ENCODE data around the gene ENO2. TPM values are rescaled to one million over a fixed set of nuclear protein-coding genes. Genes with fewer than 3 reads are reported as not detected.

Gene ENO2
- total RNA-seq, 4 donors from 2014 or later, result 0.97 to 6.2 (median 1.8) TPM

- no peak overlapping the region for H3K4me3 ChIP-seq
- TF ChIP-seq CTCF (IDR thresholded peaks at IDR 0.05 in 4 of 5, conservative IDR thresholded peaks at IDR 0.05 in 1 of 5) (no peak), POLR2A (IDR thresholded peaks at IDR 0.05) (no peak)
- peaks cover 0 to 16% of the 10 kb centered on the region in 2 donors for H3K36me3 ChIP-seq
- peak overlapping the region; percentile 91 to 97 (median 95) for H3K27ac ChIP-seq
- DNase-seq, result no peak
- ATAC-seq, result no peak
- in situ Hi-C loops (cut with MboI; ENCODE audit: low sequenced_read_pairs in 4 of 4) (loop anchor here in 1 of 4 donors (25.0 kb wide), 1 partner anchor 176 kb away; the partner anchor contains the start of gene C1RL), intact Hi-C loops (cut with DNase I; ENCODE audit: low total_unique reads) (no loop called here)
- H3K9me3 ChIP-seq, result no peaks in the 10 kb centered on the region
- H3K27me3 ChIP-seq, result no peaks in the 10 kb centered on the region
- H3K4me1 ChIP-seq, result peaks cover 28 to 41% of the 10 kb centered on the region in 2 donors
Measured at GRCh38 chr12:6936194-6936635, 21.8 kb downstream of the ENO2 start.

GRCh38 chr12:6936636-6937480, 22.5 kb downstream of the ENO2 start:
- DNase-seq, result no peak
- H3K27me3 ChIP-seq, result no peaks in the 10 kb centered on the region
- no peaks in the 10 kb centered on the region for H3K9me3 ChIP-seq
- H3K4me1 ChIP-seq, result peaks cover 28 to 41% of the 10 kb centered on the region in 2 donors
- ATAC-seq, result peak in 1 of 2 donors; percentile 3
- H3K27ac ChIP-seq, result peak overlapping the region; percentile 91 to 97 (median 95)
- TF ChIP-seq CTCF (IDR thresholded peaks at IDR 0.05 in 4 of 5, conservative IDR thresholded peaks at IDR 0.05 in 1 of 5) (no peak), POLR2A (IDR thresholded peaks at IDR 0.05) (no peak)
- intact Hi-C loops (cut with DNase I; ENCODE audit: low total_unique reads) (no loop called here), in situ Hi-C loops (cut with MboI; ENCODE audit: low sequenced_read_pairs in 4 of 4) (loop anchor here in 1 of 4 donors (25.0 kb wide), 1 partner anchor 175 kb away; the partner anchor contains the start of gene C1RL)
- peaks cover 0 to 16% of the 10 kb centered on the region in 2 donors for H3K36me3 ChIP-seq
- H3K4me3 ChIP-seq, result peak overlapping the region; percentile 67 to 93 (median 80)

GRCh38 chr12:6937481-6938352, 23.3 kb downstream of the ENO2 start:
- ATAC-seq (peak; percentile 91 to 94), DNase-seq (peak; percentile 91 to 93)
- Histone ChIP-seq H3K36me3 (peaks cover 0 to 16% of the 10 kb centered on the region in 2 donors), H3K4me3 (peak overlapping the region; percentile 67 to 93 (median 80)), H3K9me3 (no peaks in the 10 kb centered on the region), H3K4me1 (peaks cover 24 to 44% of the 10 kb centered on the region in 2 donors), H3K27me3 (no peaks in the 10 kb centered on the region), H3K27ac (peak overlapping the region; percentile 91 to 97 (median 95))
- peak; percentile 64 to 69 for TF ChIP-seq POLR2A (IDR thresholded peaks at IDR 0.05)
- peak; percentile 94 to 98 (median 95) for TF ChIP-seq CTCF (IDR thresholded peaks at IDR 0.05 in 4 of 5, conservative IDR thresholded peaks at IDR 0.05 in 1 of 5)
- intact Hi-C loops (cut with DNase I; ENCODE audit: low total_unique reads), result loop anchor here (1.0 kb wide), 1 partner anchor 10 kb away; the partner anchor contains the start of gene ATN1
- in situ Hi-C loops (cut with MboI; ENCODE audit: low sequenced_read_pairs in 4 of 4), result loop anchor here in 1 of 4 donors (25.0 kb wide), 1 partner anchor 175 kb away; the partner anchor contains the start of gene C1RL

All from gastrocnemius medialis (tissue), 4 donors.